HEK293 (cell line): Measurements from ENCODE around the gene COPZ1.

Experiments used
- ATF2 ChIP-seq: fragments of 450-650 bp; formaldehyde crosslinking; IDR thresholded peaks from 2 replicates; pipeline ENCODE4 v1.5.1; 2016; ENCODE audit warnings: missing biosample characterization, missing genetic modification characterization, low read depth
- ELK4 ChIP-seq: IDR thresholded peaks from 2 replicates; pipeline ENCODE4 v1.6.1; 2011; ENCODE audit warnings: mild to moderate bottlenecking, low read depth, low read length, borderline replicate concordance
- GLI4 ChIP-seq: fragments of 450-650 bp; formaldehyde crosslinking; IDR thresholded peaks from 2 replicates; pipeline ENCODE4 v1.5.1; 2016; ENCODE audit warnings: missing biosample characterization, missing genetic modification characterization
- HOXA7 ChIP-seq: sonication (generic); formaldehyde crosslinking; IDR thresholded peaks from 2 replicates; pipeline ENCODE4 v1.8.1; 2022; ENCODE audit warnings: missing genetic modification reagents, borderline replicate concordance
- HOXD13 ChIP-seq: sonication (generic); formaldehyde crosslinking; IDR thresholded peaks from 2 replicates; pipeline ENCODE4 v1.8.0; 2022; ENCODE audit warnings: missing genetic modification reagents, borderline replicate concordance
- IKZF3 ChIP-seq: fragments of 450-650 bp; IDR thresholded peaks from 2 replicates; pipeline ENCODE4 v1.5.0; 2018; ENCODE audit warnings: missing biosample characterization, mild to moderate bottlenecking, missing genetic modification characterization, moderate library complexity
- MYNN ChIP-seq: fragments of 450-650 bp; formaldehyde crosslinking; IDR thresholded peaks from 2 replicates; pipeline ENCODE4 v1.5.1; 2016; ENCODE audit warnings: missing biosample characterization, missing genetic modification characterization, borderline replicate concordance
- PATZ1 ChIP-seq: fragments of 450-650 bp; formaldehyde crosslinking; IDR thresholded peaks from 2 replicates; pipeline ENCODE4 v1.5.1; 2016; ENCODE audit warnings: missing biosample characterization, missing genetic modification characterization
- PRDM2 ChIP-seq: fragments of 450-650 bp; formaldehyde crosslinking; IDR thresholded peaks from 2 replicates; pipeline ENCODE4 v1.5.1; 2016; ENCODE audit warnings: missing biosample characterization, missing genetic modification characterization, borderline replicate concordance
- SP2 ChIP-seq: fragments of 450-650 bp; formaldehyde crosslinking; IDR thresholded peaks from 2 replicates; pipeline ENCODE4 v1.5.1; 2016; ENCODE audit warnings: missing biosample characterization, missing genetic modification characterization
- TCF7L2 ChIP-seq: IDR thresholded peaks from 2 replicates; pipeline ENCODE4 v1.6.1; 2011; ENCODE audit warnings: low read depth, mild to moderate bottlenecking, inconsistent platforms, low read length, moderate library complexity, borderline replicate concordance
- WT1 ChIP-seq: fragments of 450-650 bp; formaldehyde crosslinking; IDR thresholded peaks from 2 replicates; pipeline ENCODE4 v1.5.1; 2016; ENCODE audit warnings: missing biosample characterization, missing genetic modification characterization
- ZEB2 ChIP-seq: fragments of 450-650 bp; formaldehyde crosslinking; IDR thresholded peaks from 2 replicates; pipeline ENCODE4 v1.5.1; 2016; ENCODE audit warnings: missing biosample characterization, missing genetic modification characterization
- ZNF114 ChIP-seq: fragments of 450-650 bp; formaldehyde crosslinking; IDR thresholded peaks from 2 replicates; pipeline ENCODE4 v1.5.0; 2017; ENCODE audit warnings: missing biosample characterization, missing genetic modification characterization
- ZNF19 ChIP-seq: fragments of 450-650 bp; formaldehyde crosslinking; IDR thresholded peaks from 2 replicates; pipeline ENCODE4; 2016; ENCODE audit warnings: missing biosample characterization, missing genetic modification characterization, low read depth
- ZNF239 ChIP-seq: fragments of 450-650 bp; formaldehyde crosslinking; IDR thresholded peaks from 2 replicates; pipeline ENCODE4 v1.5.1; 2016; ENCODE audit warnings: missing biosample characterization, missing genetic modification characterization
- ZNF274 ChIP-seq, 2 experiments: fragments of 200-500 bp in 1 of 2; fragments of 450-650 bp in 1 of 2; sonication (Bioruptor generic) in 1 of 2; formaldehyde crosslinking in 1 of 2; IDR thresholded peaks; 2 replicates each; pipeline versions ENCODE4 v1.5.1 to v1.6.1; 2014 to 2016; ENCODE audit warnings: borderline replicate concordance in 1 of 2, inconsistent platforms in 1 of 2, low read length in 1 of 2, missing biosample characterization in 1 of 2, missing genetic modification characterization in 1 of 2
- ZNF350 ChIP-seq: fragments of 450-650 bp; formaldehyde crosslinking; IDR thresholded peaks from 2 replicates; pipeline ENCODE4 v1.5.0; 2017; ENCODE audit warnings: missing biosample characterization, mild to moderate bottlenecking, missing genetic modification characterization
- ZNF416 ChIP-seq: fragments of 450-650 bp; formaldehyde crosslinking; IDR thresholded peaks from 2 replicates; pipeline ENCODE4 v1.5.1; 2016; ENCODE audit warnings: missing biosample characterization, missing genetic modification characterization
- ZNF514 ChIP-seq: fragments of 450-650 bp; formaldehyde crosslinking; IDR thresholded peaks from 2 replicates; pipeline ENCODE4 v1.5.1; 2016; ENCODE audit warnings: missing biosample characterization, missing genetic modification characterization
- ZNF529 ChIP-seq: fragments of 450-650 bp; formaldehyde crosslinking; IDR thresholded peaks from 2 replicates; pipeline ENCODE4 v1.5.1; 2017; ENCODE audit warnings: missing genetic modification characterization, missing biosample characterization; ENCODE audit not compliant: insufficient replicate concordance
- ZNF558 ChIP-seq: fragments of 450-650 bp; formaldehyde crosslinking; IDR thresholded peaks from 2 replicates; pipeline ENCODE4 v1.5.1; 2016; ENCODE audit warnings: missing biosample characterization, missing genetic modification characterization
- ZNF560 ChIP-seq: fragments of 450-650 bp; formaldehyde crosslinking; IDR thresholded peaks from 2 replicates; pipeline ENCODE4 v1.5.1; 2017; ENCODE audit warnings: missing biosample characterization, missing genetic modification characterization, borderline replicate concordance
- ZNF660 ChIP-seq: fragments of 450-650 bp; IDR thresholded peaks from 2 replicates; pipeline ENCODE4 v1.5.1; 2018; ENCODE audit warnings: missing biosample characterization, mild to moderate bottlenecking, missing genetic modification characterization
- ZNF707 ChIP-seq: fragments of 450-650 bp; formaldehyde crosslinking; IDR thresholded peaks from 2 replicates; pipeline ENCODE4 v1.5.1; 2016; ENCODE audit warnings: missing biosample characterization, missing genetic modification characterization
- ZNF747 ChIP-seq: fragments of 450-650 bp; formaldehyde crosslinking; IDR thresholded peaks from 2 replicates; pipeline ENCODE4 v1.5.1; 2016; ENCODE audit warnings: missing biosample characterization, missing genetic modification characterization
- ZNF791 ChIP-seq: fragments of 450-650 bp; formaldehyde crosslinking; IDR thresholded peaks from 2 replicates; pipeline ENCODE4 v1.5.1; 2016; ENCODE audit warnings: missing biosample characterization, missing genetic modification characterization
- ZNF843 ChIP-seq: fragments of 450-650 bp; formaldehyde crosslinking; IDR thresholded peaks from 2 replicates; pipeline ENCODE4 v1.5.1; 2016; ENCODE audit warnings: missing biosample characterization, missing genetic modification characterization
- ZSCAN16 ChIP-seq: fragments of 450-650 bp; formaldehyde crosslinking; IDR thresholded peaks from 2 replicates; pipeline ENCODE4 v1.5.1; 2016; ENCODE audit warnings: missing biosample characterization, missing genetic modification characterization
- ZSCAN23 ChIP-seq: fragments of 450-650 bp; formaldehyde crosslinking; IDR thresholded peaks from 2 replicates; pipeline ENCODE4 v1.5.1; 2016; ENCODE audit warnings: missing biosample characterization, missing genetic modification characterization

The COPZ1 gene

GRCh38 chr12:54306925-54307741, 17.8 kb upstream of the COPZ1 start (continued):
- TF ChIP-seq ZNF747 (tag by site-specific recombination) (no peak), PRDM2 (tag by site-specific recombination) (no peak), ZNF560 (tag by site-specific recombination) (no peak), ZNF114 (tag by site-specific recombination) (no peak), ZNF19 (tag by site-specific recombination) (no peak), ZSCAN16 (tag by site-specific recombination) (no peak), PATZ1 (tag by site-specific recombination) (peak; percentile 63; the same call in 1 of the 2 replicates), HOXA7 (no peak), ZNF529 (no peak), ZNF514 (no peak), GLI4 (tag by site-specific recombination) (no peak), ATF2 (tag by site-specific recombination) (no peak), ZNF416 (tag by site-specific recombination) (no peak), IKZF3 (tag by site-specific recombination) (0 out of 2 replicates have a peak, but pooled peaks have one; percentile 32), HOXD13 (CRISPR knock-in tag) (no peak), ZNF274 (IDR thresholded peaks at IDR 0.05; ENCODE audit: low read length) (no peak), ZNF274 (tag by site-specific recombination; IDR thresholded peaks at IDR 0.05; ENCODE audit: borderline replicate concordance) (no peak), ZNF707 (tag by site-specific recombination) (no peak), ZNF791 (no peak), ZNF843 (no peak), ZNF660 (no peak; the same call in 1 of the 2 replicates), ZNF350 (no peak), ZNF239 (no peak), TCF7L2 (no peak), ZNF558 (tag by site-specific recombination) (no peak), WT1 (no peak), SP2 (tag by site-specific recombination) (peak; percentile 71), ELK4 (no peak), ZSCAN23 (tag by site-specific recombination) (no peak), MYNN (no peak), ZEB2 (tag by site-specific recombination) (no peak; the same call in 1 of the 2 replicates)
